Mucosa of descending colon (tissue), 3 donors: ENCODE measurements around the gene ZNF526. TPM values are rescaled to one million over a fixed set of nuclear protein-coding genes. Genes with fewer than 3 reads are reported as not detected.

ENCODE experiments used
- ATAC-seq: fragments of 200-7000 bp; cut with Tn5 transposase; one replicate; pipeline ENCODE4 v1.9.1; 2020; ENCODE audit warnings: mild to moderate bottlenecking, moderate library complexity
- DNase-seq, 3 donors: peaks; one replicate each; pipeline ENCODE4 v3.0.0-alpha.2; 2020
- H3K36me3 ChIP-seq: fragments of 200-600 bp; one replicate; pipeline ENCODE4 v1.8.0; 2021; ENCODE audit warnings: low read depth, mild to moderate bottlenecking
- H3K4me1 ChIP-seq: fragments of 200-600 bp; one replicate; pipeline ENCODE4 v1.8.0; 2021; ENCODE audit warnings: low read depth, mild to moderate bottlenecking
- H3K4me3 ChIP-seq: fragments of 200-600 bp; one replicate; pipeline ENCODE4 v1.8.0; 2021; ENCODE audit warnings: mild to moderate bottlenecking
- H3K9me3 ChIP-seq: fragments of 200-600 bp; one replicate; pipeline ENCODE4 v1.8.0; 2021; ENCODE audit warnings: mild to moderate bottlenecking
- CTCF ChIP-seq: fragments of 200-600 bp; IDR thresholded peaks from one replicate; pipeline ENCODE4 v1.8.0; 2022; ENCODE audit warnings: antibody characterized with exemption, mild to moderate bottlenecking
- intact Hi-C, 2 donors: fragments of 100-400 bp; cut with DNase I in 1 of 2; cut with micrococcal nuclease in 1 of 2; formaldehyde crosslinking; loops; one replicate each; pipeline versions ENCODE4 v1.11.0 to v1.11.1; 2022; cut with DNase I, micrococcal nuclease
- total RNA-seq, 3 donors: library from RNA; stranded (reverse); fragmentation: NEBNext Ultra II Directional in 2 of 3; extraction: Animal tissue kit (Norgen Biotek cat#: 25700) in 2 of 3; gene quantifications; one replicate each; pipeline versions ENCODE4 v1.2.1 to v1.2.4, GENCODE V29; 2021 to 2023
- donor health status: DM: no; HTN: no; CAD: no; lungs with moderate emphysema.
- donor health status: DM: no; HTN: no; CAD: no.
- donor health status: DM: no; HTN: yes; CAD: no.

The ZNF526 gene
- total RNA-seq, 3 donors from 2014 or later, result 9.9 to 13.4 (median 10.4) TPM

- H3K36me3 ChIP-seq, result peaks cover 9% of the 10 kb centered on the region
- H3K4me1 ChIP-seq, result peaks cover 20% of the 10 kb centered on the region
- DNase-seq (no peak), ATAC-seq (no peak)
- TF ChIP-seq CTCF, result no peak
- H3K4me3 ChIP-seq, result no peak overlapping the region
- intact Hi-C loops, result no loop called here
- H3K9me3 ChIP-seq, result no peaks in the 10 kb centered on the region
Observed at GRCh38 chr19:42202290-42202880, 17.7 kb upstream of the ZNF526 start.

GRCh38 chr19:42203700-42204099 lies 16.4 kb upstream of the ZNF526 start:
- peaks cover 17% of the 10 kb centered on the region for H3K4me1 ChIP-seq
- intact Hi-C loops, result no loop called here
- peaks cover 9% of the 10 kb centered on the region for H3K36me3 ChIP-seq
- H3K9me3 ChIP-seq, result no peaks in the 10 kb centered on the region
- DNase-seq, result no peak
- ATAC-seq, result no peak
- H3K4me3 ChIP-seq, result no peak overlapping the region
- TF ChIP-seq CTCF, result no peak

GRCh38 chr19:42204664-42205063 lies 15.4 kb upstream of the ZNF526 start:
- intact Hi-C loops, result no loop called here
- H3K4me3 ChIP-seq, result no peak overlapping the region
- peaks cover 9% of the 10 kb centered on the region for H3K36me3 ChIP-seq
- H3K4me1 ChIP-seq, result peaks cover 17% of the 10 kb centered on the region
- H3K9me3 ChIP-seq, result no peaks in the 10 kb centered on the region
- ATAC-seq (no peak), DNase-seq (no peak)
- no peak for TF ChIP-seq CTCF

GRCh38 chr19:42206871-42207755 lies 13.0 kb upstream of the ZNF526 start:
- ATAC-seq (peak; percentile 84), DNase-seq (peak in 1 of 3 donors; percentile 54)
- Histone ChIP-seq H3K4me3 (no peak overlapping the region), H3K36me3 (peaks cover 9% of the 10 kb centered on the region), H3K4me1 (peaks cover 4% of the 10 kb centered on the region), H3K9me3 (no peaks in the 10 kb centered on the region)
- intact Hi-C loops, result no loop called here
- no peak for TF ChIP-seq CTCF

GRCh38 chr19:42207767-42208271 lies 12.3 kb upstream of the ZNF526 start:
- intact Hi-C loops, result no loop called here
- peak in 1 of 3 donors; percentile 66 for DNase-seq
- Histone ChIP-seq H3K4me1 (peaks cover 4% of the 10 kb centered on the region), H3K4me3 (no peak overlapping the region), H3K9me3 (no peaks in the 10 kb centered on the region), H3K36me3 (peaks cover 9% of the 10 kb centered on the region)
- ATAC-seq, result peak; percentile 83
- TF ChIP-seq CTCF, result no peak
